NB4 (cell line): Measurements from ENCODE around the gene SPHKAP.

ENCODE experiments used
- CTCF ChIP-seq: IDR thresholded peaks from one replicate; pipeline ENCODE4 v1.5.1; 2012; ENCODE audit warnings: low read depth, low read length
- MAX ChIP-seq: IDR thresholded peaks from 2 replicates; pipeline ENCODE4 v1.6.1; 2011; ENCODE audit warnings: low read depth, low read length
- POLR2A ChIP-seq: IDR thresholded peaks from 2 replicates; pipeline ENCODE4 v1.6.1; 2011; ENCODE audit warnings: mild to moderate bottlenecking; ENCODE audit not compliant: insufficient read length; ENCODE audit errors: extremely low read depth

DNA sequence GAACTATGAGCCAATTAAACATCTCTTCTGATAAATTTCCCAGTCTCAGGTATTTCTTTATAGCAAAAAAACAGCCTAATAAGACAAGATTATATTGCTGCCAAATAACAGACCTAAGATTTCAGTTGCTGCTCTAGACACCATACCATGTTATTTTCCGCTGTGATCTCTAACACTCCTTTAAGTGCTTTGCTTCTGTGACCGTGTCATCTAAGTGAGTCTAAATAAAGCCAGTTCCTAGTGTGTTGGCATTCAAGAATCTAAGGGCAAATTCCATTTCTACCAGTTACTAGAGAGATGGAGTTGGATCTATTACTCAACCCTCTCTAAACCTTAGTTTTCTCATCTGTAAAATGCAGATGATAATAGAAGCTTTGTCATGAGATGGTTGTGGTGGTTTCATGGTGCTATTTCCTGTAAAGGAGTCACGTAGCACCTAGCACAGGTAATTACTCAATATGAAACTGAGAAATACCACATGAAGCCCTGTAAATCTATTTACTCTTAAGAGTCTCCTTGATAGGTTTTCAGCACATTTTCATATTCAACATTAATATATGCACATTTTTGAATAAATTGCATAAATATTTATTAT is 40.5 kb downstream of the SPHKAP start:
- TF ChIP-seq CTCF: no peak
- no peak for TF ChIP-seq MAX
- no peak for TF ChIP-seq POLR2A
